K562 (cell line): ENCODE data around the gene SPTBN4. TPM values are rescaled to one million over a fixed set of nuclear protein-coding genes. Genes with fewer than 3 reads are reported as not detected.

Experiments used
- AFF4 ChIP-seq: sonication (generic); formaldehyde crosslinking; IDR thresholded peaks from 2 replicates; pipeline ENCODE4 v1.8.0; 2023; ENCODE audit warnings: mild to moderate bottlenecking, missing genetic modification reagents
- BRD9 ChIP-seq: fragments of 450-650 bp; IDR thresholded peaks from 2 replicates; pipeline ENCODE4 v1.6.1; 2018; ENCODE audit warnings: low read depth; ENCODE audit not compliant: partially characterized antibody
- CCNT2 ChIP-seq: IDR thresholded peaks from 2 replicates; pipeline ENCODE4 v1.6.1; 2011; ENCODE audit warnings: borderline replicate concordance, low read depth, mild to moderate bottlenecking, moderate library complexity, mixed read lengths, low read length; ENCODE audit not compliant: insufficient read length; ENCODE audit errors: extremely low read depth
- CEBPZ ChIP-seq: fragments of 150-350 bp; IDR thresholded peaks from 2 replicates; pipeline ENCODE4 v1.6.1; 2014; ENCODE audit warnings: low read depth, mild to moderate bottlenecking, low read length, borderline replicate concordance
- CTBP1 ChIP-seq: fragments of 450-650 bp; IDR thresholded peaks from 2 replicates; pipeline ENCODE4 v1.6.1; 2016; ENCODE audit warnings: borderline replicate concordance
- EP400 ChIP-seq: fragments of 450-650 bp; IDR thresholded peaks from 2 replicates; pipeline ENCODE4 v1.6.1; 2017; ENCODE audit warnings: antibody characterized with exemption, mild to moderate bottlenecking, moderate library complexity
- ETV5 ChIP-seq: sonication (generic); formaldehyde crosslinking; IDR thresholded peaks from 2 replicates; pipeline ENCODE4 v1.4.0; 2020; ENCODE audit warnings: low read depth, mild to moderate bottlenecking, missing genetic modification reagents
- ETV6 ChIP-seq, 3 experiments: fragments of 150-350 bp in 1 of 3; sonication (generic) in 1 of 3; formaldehyde crosslinking in 1 of 3; IDR thresholded peaks; 2 replicates each; pipeline versions ENCODE4 v1.6.1 to v1.8.0; 2014 to 2022; ENCODE audit warnings: borderline replicate concordance in 2 of 3, low read depth in 2 of 3, antibody characterized with exemption in 1 of 3, low read length in 1 of 3, mild to moderate bottlenecking in 1 of 3, missing genetic modification reagents in 1 of 3
- PHB ChIP-seq: fragments of 250-450 bp; sonication (Bioruptor Pico); IDR thresholded peaks from 2 replicates; pipeline ENCODE4 v1.5.0; 2021
- PHF8 ChIP-seq: fragments of 200-600 bp; sonication (generic); IDR thresholded peaks from 2 replicates; pipeline ENCODE4 v1.6.1; 2012; ENCODE audit warnings: mixed run types, mild to moderate bottlenecking, inconsistent platforms, low read length, moderate library complexity, borderline replicate concordance
- PRDM10 ChIP-seq: fragments of 450-650 bp; IDR thresholded peaks from 2 replicates; pipeline ENCODE4 v1.6.1; 2018; ENCODE audit not compliant: partially characterized antibody
- RBM39 ChIP-seq: fragments of 200-400 bp; formaldehyde crosslinking; optimal IDR thresholded peaks from 2 replicates; pipeline ENCODE3; 2018; ENCODE audit warnings: low read depth, low read length
- SRSF9 ChIP-seq: fragments of 200-400 bp; formaldehyde crosslinking; IDR thresholded peaks from 2 replicates; pipeline ENCODE4 v1.6.1; 2017; ENCODE audit warnings: low read depth, low read length, borderline replicate concordance
- ZNF444 ChIP-seq: fragments of 250-450 bp; sonication (Bioruptor Pico); IDR thresholded peaks from 2 replicates; pipeline ENCODE4 v1.4.0; 2020; ENCODE audit warnings: mild to moderate bottlenecking, moderate library complexity
- ZSCAN32 ChIP-seq: fragments of 450-650 bp; formaldehyde crosslinking; IDR thresholded peaks from 2 replicates; pipeline ENCODE4 v1.4.0; 2020; ENCODE audit warnings: mild to moderate bottlenecking, moderate library complexity
- polyA plus RNA-seq, 8 experiments: library from polyadenylated mRNA; depleted of rRNA in 4 of 8; stranded (reverse) in 5 of 8; unstranded in 3 of 8; fragments of >200 nt; fragmentation: Nextera tagmentation in 2 of 8; fragmentation: Illumina TruSeq in 1 of 8; extraction: Ambion mirVana in 2 of 8; extraction: Trizol in 1 of 8; gene quantifications; 2 replicates each; pipeline versions ENCODE4 v1.2.1 to v1.2.3, GENCODE V29; 2011 to 2014; ENCODE audit warnings: inconsistent platforms in 1 of 8, missing spikeins in 1 of 8
- total RNA-seq, 7 experiments: library from RNA; depleted of rRNA in 6 of 7; stranded (reverse); fragments of >200 nt in 6 of 7; fragmentation: Illumina TruSeq in 2 of 7; extraction: Trizol in 2 of 7; gene quantifications; 2 replicates each; pipeline versions ENCODE4 v1.2.1 to v1.2.3, GENCODE V29; 2011 to 2021; ENCODE audit warnings: low replicate concordance in 1 of 7

The SPTBN4 gene
- total and polyA plus RNA-seq, 9 of the 15 experiments (the other 6 are each of a cell fraction or from before 2014, with no cell fraction given), result 0.01 to 1.5 (median 0.86) TPM

- no peak for TF ChIP-seq PHB
- peak; percentile 52; the same call in 1 of the 2 replicates for TF ChIP-seq AFF4 (CRISPR knock-in tag)
- TF ChIP-seq PHF8, result peak; percentile 40; the same call in 1 of the 2 replicates
- TF ChIP-seq ZSCAN32, result no peak
- peak; percentile 99 for TF ChIP-seq PRDM10
- peak; percentile 48 for TF ChIP-seq CCNT2
- no peak for TF ChIP-seq ETV6 (IDR thresholded peaks at IDR 0.05; ENCODE audit: borderline replicate concordance in 1 of 2, low read depth in 2 of 2, low read length in 1 of 2)
- TF ChIP-seq ETV6 (CRISPR knock-in tag; IDR thresholded peaks at IDR 0.05; ENCODE audit: borderline replicate concordance), result no peak
- peak; percentile 38 for TF ChIP-seq RBM39
- TF ChIP-seq SRSF9, result no peak
- peak; percentile 94 for TF ChIP-seq CTBP1
- TF ChIP-seq CEBPZ, result no peak
- no peak; the same call in 1 of the 2 replicates for TF ChIP-seq ZNF444 (CRISPR knock-in tag)
- TF ChIP-seq ETV5 (CRISPR knock-in tag), result peak; percentile 6; the same call in 1 of the 2 replicates
- TF ChIP-seq EP400, result peak; percentile 37
- peak; percentile 59 for TF ChIP-seq BRD9
Observed at GRCh38 chr19:40598121-40598917, 131.5 kb downstream of the SPTBN4 start (continued).
